SK-N-SH treated with all-trans-retinoic acid at 6 μM for 48 hours (cell line): ENCODE data around the gene RHOJ.
"Not testable (repeated sequence)": the region's sequence is repeated elsewhere in the genome, so short reads cannot be mapped to it uniquely, and the experiment has no call there.

Source experiments
- ATAC-seq: fragments of 200-7000 bp; cut with Tn5 transposase; 3 replicates; pipeline ENCODE4 v1.9.1; 2020; ENCODE audit warnings: mild to moderate bottlenecking, moderate library complexity
- ARNTL ChIP-seq: fragments of 450-650 bp; formaldehyde crosslinking; IDR thresholded peaks from 2 replicates; pipeline ENCODE4 v1.5.0; 2020; ENCODE audit warnings: low read depth, mild to moderate bottlenecking, moderate library complexity, borderline replicate concordance
- BACH2 ChIP-seq: fragments of 250-450 bp; sonication (Bioruptor Pico); IDR thresholded peaks from 2 replicates; pipeline ENCODE4 v1.9.0; 2021; ENCODE audit warnings: mild to moderate bottlenecking, borderline replicate concordance
- ESRRG ChIP-seq: fragments of 250-450 bp; sonication (Bioruptor Pico); IDR thresholded peaks from 2 replicates; pipeline ENCODE4 v1.6.1; 2021; ENCODE audit warnings: mild to moderate bottlenecking
- GLIS3 ChIP-seq: fragments of 250-450 bp; sonication (Bioruptor Pico); IDR thresholded peaks from 2 replicates; pipeline ENCODE4 v1.5.0; 2020; ENCODE audit warnings: mild to moderate bottlenecking, moderate library complexity
- ISL1 ChIP-seq: fragments of 250-450 bp; sonication (Bioruptor Pico); IDR thresholded peaks from 2 replicates; pipeline ENCODE4 v2.1.2; 2022; ENCODE audit warnings: mild to moderate bottlenecking, moderate library complexity
- PATZ1 ChIP-seq: fragments of 250-450 bp; sonication (Bioruptor Pico); IDR thresholded peaks from 2 replicates; pipeline ENCODE4 v1.8.0; 2020; ENCODE audit warnings: mild to moderate bottlenecking, moderate library complexity, borderline replicate concordance
- POU6F1 ChIP-seq: fragments of 250-450 bp; sonication (Bioruptor Pico); IDR thresholded peaks from 2 replicates; pipeline ENCODE4 v1.8.0; 2021; ENCODE audit warnings: low read depth, mild to moderate bottlenecking, moderate library complexity, borderline replicate concordance
- RARB ChIP-seq: fragments of 250-450 bp; sonication (Bioruptor Pico); IDR thresholded peaks from 2 replicates; pipeline ENCODE4 v1.8.0; 2021; ENCODE audit warnings: mild to moderate bottlenecking, moderate library complexity
- TCF4 ChIP-seq: fragments of 250-450 bp; sonication (Bioruptor Pico); IDR thresholded peaks from 2 replicates; pipeline ENCODE4 v1.8.0; 2021; ENCODE audit warnings: mild to moderate bottlenecking, moderate library complexity, borderline replicate concordance
- ZC3H10 ChIP-seq: fragments of 250-450 bp; sonication (Bioruptor Pico); IDR thresholded peaks from 2 replicates; pipeline ENCODE4 v1.5.1; 2021; ENCODE audit warnings: mild to moderate bottlenecking, moderate library complexity
- ZFP3 ChIP-seq: fragments of 250-450 bp; sonication (Bioruptor Pico); IDR thresholded peaks from 2 replicates; pipeline ENCODE4 v1.5.0; 2020; ENCODE audit warnings: mild to moderate bottlenecking, moderate library complexity
- ZFP30 ChIP-seq: fragments of 450-650 bp; formaldehyde crosslinking; IDR thresholded peaks from 2 replicates; pipeline ENCODE4 v1.5.0; 2022; ENCODE audit warnings: mild to moderate bottlenecking, moderate library complexity
- ZNF70 ChIP-seq: fragments of 450-650 bp; formaldehyde crosslinking; IDR thresholded peaks from 2 replicates; pipeline ENCODE4 v1.5.0; 2020; ENCODE audit warnings: mild to moderate bottlenecking, moderate library complexity
- TF ChIP-seq, protein P1 (sequence below): fragments of 250-450 bp; sonication (Bioruptor Pico); IDR thresholded peaks from 2 replicates; pipeline ENCODE4 v1.5.1; 2021; ENCODE audit warnings: mild to moderate bottlenecking, moderate library complexity
- TF ChIP-seq, protein P2 (sequence below): fragments of 250-450 bp; sonication (Bioruptor Pico); IDR thresholded peaks from 2 replicates; pipeline ENCODE4 v1.5.0; 2020; ENCODE audit warnings: mild to moderate bottlenecking, moderate library complexity
- TF ChIP-seq, protein P3 (sequence below): fragments of 250-450 bp; sonication (Bioruptor Pico); IDR thresholded peaks from 2 replicates; pipeline ENCODE4 v1.5.1; 2020; ENCODE audit warnings: low read depth, mild to moderate bottlenecking, moderate library complexity

Gene RHOJ

GRCh38 chr14:63277591-63278183, 73.4 kb downstream of the RHOJ start:
- TF ChIP-seq, protein P1, sequence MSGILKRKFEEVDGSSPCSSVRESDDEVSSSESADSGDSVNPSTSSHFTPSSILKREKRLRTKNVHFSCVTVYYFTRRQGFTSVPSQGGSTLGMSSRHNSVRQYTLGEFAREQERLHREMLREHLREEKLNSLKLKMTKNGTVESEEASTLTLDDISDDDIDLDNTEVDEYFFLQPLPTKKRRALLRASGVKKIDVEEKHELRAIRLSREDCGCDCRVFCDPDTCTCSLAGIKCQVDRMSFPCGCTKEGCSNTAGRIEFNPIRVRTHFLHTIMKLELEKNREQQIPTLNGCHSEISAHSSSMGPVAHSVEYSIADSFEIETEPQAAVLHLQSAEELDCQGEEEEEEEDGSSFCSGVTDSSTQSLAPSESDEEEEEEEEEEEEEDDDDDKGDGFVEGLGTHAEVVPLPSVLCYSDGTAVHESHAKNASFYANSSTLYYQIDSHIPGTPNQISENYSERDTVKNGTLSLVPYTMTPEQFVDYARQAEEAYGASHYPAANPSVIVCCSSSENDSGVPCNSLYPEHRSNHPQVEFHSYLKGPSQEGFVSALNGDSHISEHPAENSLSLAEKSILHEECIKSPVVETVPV = no peak
- TF ChIP-seq ISL1 (CRISPR knock-in tag) = no peak
- TF ChIP-seq ZFP30 = no peak
- no peak for TF ChIP-seq ARNTL (CRISPR knock-in tag)
- TF ChIP-seq ZFP3 (CRISPR knock-in tag) = no peak
- TF ChIP-seq ZC3H10 = no peak
- TF ChIP-seq, protein P2, sequence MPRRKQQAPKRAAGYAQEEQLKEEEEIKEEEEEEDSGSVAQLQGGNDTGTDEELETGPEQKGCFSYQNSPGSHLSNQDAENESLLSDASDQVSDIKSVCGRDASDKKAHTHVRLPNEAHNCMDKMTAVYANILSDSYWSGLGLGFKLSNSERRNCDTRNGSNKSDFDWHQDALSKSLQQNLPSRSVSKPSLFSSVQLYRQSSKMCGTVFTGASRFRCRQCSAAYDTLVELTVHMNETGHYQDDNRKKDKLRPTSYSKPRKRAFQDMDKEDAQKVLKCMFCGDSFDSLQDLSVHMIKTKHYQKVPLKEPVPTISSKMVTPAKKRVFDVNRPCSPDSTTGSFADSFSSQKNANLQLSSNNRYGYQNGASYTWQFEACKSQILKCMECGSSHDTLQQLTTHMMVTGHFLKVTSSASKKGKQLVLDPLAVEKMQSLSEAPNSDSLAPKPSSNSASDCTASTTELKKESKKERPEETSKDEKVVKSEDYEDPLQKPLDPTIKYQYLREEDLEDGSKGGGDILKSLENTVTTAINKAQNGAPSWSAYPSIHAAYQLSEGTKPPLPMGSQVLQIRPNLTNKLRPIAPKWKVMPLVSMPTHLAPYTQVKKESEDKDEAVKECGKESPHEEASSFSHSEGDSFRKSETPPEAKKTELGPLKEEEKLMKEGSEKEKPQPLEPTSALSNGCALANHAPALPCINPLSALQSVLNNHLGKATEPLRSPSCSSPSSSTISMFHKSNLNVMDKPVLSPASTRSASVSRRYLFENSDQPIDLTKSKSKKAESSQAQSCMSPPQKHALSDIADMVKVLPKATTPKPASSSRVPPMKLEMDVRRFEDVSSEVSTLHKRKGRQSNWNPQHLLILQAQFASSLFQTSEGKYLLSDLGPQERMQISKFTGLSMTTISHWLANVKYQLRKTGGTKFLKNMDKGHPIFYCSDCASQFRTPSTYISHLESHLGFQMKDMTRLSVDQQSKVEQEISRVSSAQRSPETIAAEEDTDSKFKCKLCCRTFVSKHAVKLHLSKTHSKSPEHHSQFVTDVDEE (CRISPR knock-in tag) = no peak
- no peak for TF ChIP-seq BACH2 (CRISPR knock-in tag)
- TF ChIP-seq TCF4 (CRISPR knock-in tag) = no peak
- no peak for TF ChIP-seq ESRRG
- no peak for TF ChIP-seq RARB (CRISPR knock-in tag)
- TF ChIP-seq PATZ1 (CRISPR knock-in tag) = no peak
- TF ChIP-seq GLIS3 = no peak
- TF ChIP-seq, all 23 proteins: peak for 0
- ATAC-seq = no peak

GRCh38 chr14:63279933-63280332, 75.7 kb downstream of the RHOJ start:
- ATAC-seq = not testable (repeated sequence)

DNA sequence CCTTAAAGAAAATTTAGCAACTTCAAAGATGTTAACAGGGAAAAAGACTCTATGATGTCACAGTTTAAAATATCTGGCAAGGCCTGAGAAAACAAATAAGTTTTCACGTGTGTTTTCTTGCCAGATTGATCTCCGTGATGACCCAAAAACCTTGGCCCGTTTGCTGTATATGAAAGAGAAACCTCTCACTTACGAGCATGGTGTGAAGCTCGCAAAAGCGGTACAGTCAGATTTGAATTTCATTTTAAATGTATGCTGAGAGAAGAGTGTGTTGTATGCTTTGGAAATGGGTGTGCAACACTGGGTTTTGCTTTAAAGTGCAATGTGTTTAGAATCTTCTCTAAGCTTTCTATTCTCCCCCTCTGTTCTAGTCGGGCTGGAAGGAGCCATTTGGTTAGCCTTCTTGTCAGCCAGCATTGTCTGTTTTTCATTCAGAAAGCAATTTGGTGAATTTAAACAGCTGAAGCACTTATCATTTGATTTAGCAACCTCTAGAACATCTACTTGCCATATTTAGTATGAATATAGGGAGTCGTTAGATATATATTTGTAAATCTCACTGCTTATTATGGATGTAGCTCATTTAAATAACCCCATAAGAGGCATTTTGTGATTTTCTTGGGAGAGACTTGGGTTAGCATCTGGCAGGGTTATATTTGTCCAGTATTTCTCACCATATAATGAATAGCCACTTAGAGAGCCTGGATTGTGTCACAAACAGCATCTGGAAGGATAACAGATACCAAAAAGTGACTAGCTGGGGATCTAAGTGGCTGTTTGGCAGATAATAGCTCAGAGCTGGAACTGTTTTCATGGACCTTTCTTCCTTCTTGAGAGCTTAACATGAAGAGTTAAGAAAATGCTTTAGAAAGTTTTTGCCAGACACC, 79.0 kb downstream of the RHOJ start:
- peak; percentile 33; the same call in 1 of the 3 replicates for ATAC-seq
- TF ChIP-seq TCF4 (CRISPR knock-in tag) = peak; percentile 62; the same call in 1 of the 2 replicates
- peak; percentile 24; the same call in 1 of the 2 replicates for TF ChIP-seq ISL1 (CRISPR knock-in tag)
- TF ChIP-seq, protein P1 = no peak
- no peak for TF ChIP-seq ZC3H10

GRCh38 chr14:63283884-63284248, 79.6 kb downstream of the RHOJ start:
- ATAC-seq = no peak
- TF ChIP-seq, protein P3, sequence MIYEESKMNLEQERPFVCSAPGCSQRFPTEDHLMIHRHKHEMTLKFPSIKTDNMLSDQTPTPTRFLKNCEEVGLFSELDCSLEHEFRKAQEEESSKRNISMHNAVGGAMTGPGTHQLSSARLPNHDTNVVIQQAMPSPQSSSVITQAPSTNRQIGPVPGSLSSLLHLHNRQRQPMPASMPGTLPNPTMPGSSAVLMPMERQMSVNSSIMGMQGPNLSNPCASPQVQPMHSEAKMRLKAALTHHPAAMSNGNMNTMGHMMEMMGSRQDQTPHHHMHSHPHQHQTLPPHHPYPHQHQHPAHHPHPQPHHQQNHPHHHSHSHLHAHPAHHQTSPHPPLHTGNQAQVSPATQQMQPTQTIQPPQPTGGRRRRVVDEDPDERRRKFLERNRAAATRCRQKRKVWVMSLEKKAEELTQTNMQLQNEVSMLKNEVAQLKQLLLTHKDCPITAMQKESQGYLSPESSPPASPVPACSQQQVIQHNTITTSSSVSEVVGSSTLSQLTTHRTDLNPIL (CRISPR knock-in tag) = no peak
- TF ChIP-seq ZFP3 (CRISPR knock-in tag) (no peak), ESRRG (no peak), ZNF70 (CRISPR knock-in tag) (no peak)
- TF ChIP-seq, all 23 proteins: peak for 0

- ATAC-seq = no peak
- TF ChIP-seq, protein P1 = no peak
- TF ChIP-seq POU6F1 (CRISPR knock-in tag) = no peak
- no peak for TF ChIP-seq PATZ1 (CRISPR knock-in tag)
- TF ChIP-seq ZC3H10 = no peak
- no peak for TF ChIP-seq ESRRG
- no peak for TF ChIP-seq ARNTL (CRISPR knock-in tag)
These were observed 81.8 kb downstream of the RHOJ start for GRCh38 chr14:63286071-63286470.
